Putamen (tissue), 1 donor: ENCODE data around the gene KCNQ1.

Source experiments
- DNase-seq: peaks from one replicate; pipeline ENCODE4 v3.0.0-alpha.2; 2016; ENCODE audit warnings: low spot score

Gene KCNQ1

GRCh38 chr11:2523821-2524391 lies 79.1 kb downstream of the KCNQ1 start:
- DNase-seq = no peak

GRCh38 chr11:2524446-2525165 lies 79.8 kb downstream of the KCNQ1 start:
- DNase-seq = no peak

GRCh38 chr11:2525166-2525861 lies 80.5 kb downstream of the KCNQ1 start:
- no peak for DNase-seq

GRCh38 chr11:2525941-2526807 lies 81.4 kb downstream of the KCNQ1 start:
- no peak for DNase-seq

- no peak for DNase-seq
These were observed 82.1 kb downstream of the KCNQ1 start for GRCh38 chr11:2526808-2527381.

- DNase-seq = no peak
These were observed 82.9 kb downstream of the KCNQ1 start for GRCh38 chr11:2527621-2528291.

- DNase-seq = no peak
These were observed 83.7 kb downstream of the KCNQ1 start for GRCh38 chr11:2528301-2529050.

- DNase-seq = no peak
These were observed 84.4 kb downstream of the KCNQ1 start for GRCh38 chr11:2529173-2529572.

GRCh38 chr11:2529636-2530035 lies 84.8 kb downstream of the KCNQ1 start:
- DNase-seq = no peak

GRCh38 chr11:2530131-2530854 lies 85.5 kb downstream of the KCNQ1 start:
- DNase-seq = no peak

- DNase-seq = no peak
These were observed 86.0 kb downstream of the KCNQ1 start for GRCh38 chr11:2530855-2531200.

GRCh38 chr11:2531277-2531986 lies 86.6 kb downstream of the KCNQ1 start:
- DNase-seq = peak; percentile 34

GRCh38 chr11:2531987-2532703 lies 87.3 kb downstream of the KCNQ1 start:
- DNase-seq = no peak

GRCh38 chr11:2532704-2533586 lies 88.1 kb downstream of the KCNQ1 start:
- peak; percentile 81 for DNase-seq

- no peak for DNase-seq
These were observed 88.9 kb downstream of the KCNQ1 start for GRCh38 chr11:2533587-2534133.

GRCh38 chr11:2534134-2534956 lies 89.5 kb downstream of the KCNQ1 start:
- no peak for DNase-seq
